Calu3 (cell line): Measurements from ENCODE around the gene SMARCD1. TPM values are rescaled to one million over a fixed set of nuclear protein-coding genes. Genes with fewer than 3 reads are reported as not detected.

Source experiments
- BruUV-seq: library from RNA; stranded (reverse); fragments of 400-500 nt; replicated peaks from 2 replicates; lab custom pipeline; 2021; lab: Mats Ljungman, UMichigan
- CTCF ChIA-PET: fragments of 300-600 bp; sonication (Branson Sonifier 250); formaldehyde crosslinking; loops from one replicate; lab custom pipeline; 2022; ENCODE audit warnings: antibody characterized with exemption; lab: Charles Lee
- DNase-seq: peaks from one replicate; pipeline ENCODE4 v3.0.0; 2022
- H3K27ac Mint-ChIP-seq: one replicate; pipeline ENCODE4 v1.8.0; 2022; ENCODE audit warnings: mixed read lengths; ENCODE audit not compliant: unreplicated experiment
- H3K27me3 Mint-ChIP-seq: one replicate; pipeline ENCODE4 v1.8.0; 2022; ENCODE audit warnings: mixed read lengths; ENCODE audit not compliant: unreplicated experiment
- H3K36me3 Mint-ChIP-seq: one replicate; pipeline ENCODE4 v1.8.0; 2022; ENCODE audit warnings: mild to moderate bottlenecking, moderate library complexity, mixed read lengths; ENCODE audit not compliant: insufficient read depth, unreplicated experiment
- H3K4me1 Mint-ChIP-seq: one replicate; pipeline ENCODE4 v1.8.0; 2022; ENCODE audit warnings: mild to moderate bottlenecking, low read depth, mixed read lengths; ENCODE audit not compliant: unreplicated experiment
- H3K4me3 Mint-ChIP-seq: one replicate; pipeline ENCODE4 v1.8.0; 2022; ENCODE audit warnings: mild to moderate bottlenecking, low read depth, moderate library complexity, mixed read lengths; ENCODE audit not compliant: unreplicated experiment
- H3K9me3 Mint-ChIP-seq: one replicate; pipeline ENCODE4 v1.8.0; 2022; ENCODE audit warnings: low read depth, mixed read lengths; ENCODE audit not compliant: unreplicated experiment
- intact Hi-C: fragments of 100-400 bp; cut with micrococcal nuclease; formaldehyde crosslinking; loops from one replicate; pipeline ENCODE4 v1.10.0; 2022; ENCODE audit not compliant: unreplicated experiment
- total RNA-seq: library from RNA; stranded (reverse); gene quantifications from 2 replicates; pipeline ENCODE4 v1.2.3, GENCODE V29; 2022
- TF ChIP-seq, protein P1 (sequence below): fragments of 200-600 bp; IDR thresholded peaks from one replicate; pipeline ENCODE4 v1.8.0; 2022; ENCODE audit warnings: antibody characterized with exemption; ENCODE audit not compliant: unreplicated experiment

Gene SMARCD1
- total RNA-seq, 1 experiment from 2014 or later = 36.9 TPM

DNA sequence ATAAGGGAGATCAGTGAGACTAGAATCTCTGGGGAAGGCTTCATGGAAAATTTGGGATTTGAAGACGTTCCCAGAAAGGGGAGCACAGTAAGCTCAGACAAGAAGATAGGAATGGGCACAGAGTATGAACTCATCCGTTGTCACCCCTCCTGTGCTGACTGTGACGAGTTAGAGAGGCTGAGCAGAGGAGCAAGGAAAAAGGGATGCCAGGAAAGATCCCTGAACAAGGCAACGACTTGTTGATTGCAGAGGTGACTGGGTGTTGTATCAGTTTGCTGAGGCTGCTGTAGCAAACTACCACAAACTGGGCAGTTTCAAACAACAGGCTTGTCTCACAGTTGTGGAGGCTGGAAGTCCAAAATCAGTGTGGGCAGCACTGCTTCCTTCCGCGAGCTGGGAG lies 12.8 kb downstream of the SMARCD1 start:
- TF ChIP-seq, protein P1, sequence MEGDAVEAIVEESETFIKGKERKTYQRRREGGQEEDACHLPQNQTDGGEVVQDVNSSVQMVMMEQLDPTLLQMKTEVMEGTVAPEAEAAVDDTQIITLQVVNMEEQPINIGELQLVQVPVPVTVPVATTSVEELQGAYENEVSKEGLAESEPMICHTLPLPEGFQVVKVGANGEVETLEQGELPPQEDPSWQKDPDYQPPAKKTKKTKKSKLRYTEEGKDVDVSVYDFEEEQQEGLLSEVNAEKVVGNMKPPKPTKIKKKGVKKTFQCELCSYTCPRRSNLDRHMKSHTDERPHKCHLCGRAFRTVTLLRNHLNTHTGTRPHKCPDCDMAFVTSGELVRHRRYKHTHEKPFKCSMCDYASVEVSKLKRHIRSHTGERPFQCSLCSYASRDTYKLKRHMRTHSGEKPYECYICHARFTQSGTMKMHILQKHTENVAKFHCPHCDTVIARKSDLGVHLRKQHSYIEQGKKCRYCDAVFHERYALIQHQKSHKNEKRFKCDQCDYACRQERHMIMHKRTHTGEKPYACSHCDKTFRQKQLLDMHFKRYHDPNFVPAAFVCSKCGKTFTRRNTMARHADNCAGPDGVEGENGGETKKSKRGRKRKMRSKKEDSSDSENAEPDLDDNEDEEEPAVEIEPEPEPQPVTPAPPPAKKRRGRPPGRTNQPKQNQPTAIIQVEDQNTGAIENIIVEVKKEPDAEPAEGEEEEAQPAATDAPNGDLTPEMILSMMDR = no peak
- Mint-ChIP-seq H3K27me3 (no peaks in the 10 kb centered on the region), H3K4me3 (no peak overlapping the region), H3K36me3 (peaks cover 19% of the 10 kb centered on the region), H3K27ac (no peak overlapping the region), H3K4me1 (no peaks in the 10 kb centered on the region), H3K9me3 (no peaks in the 10 kb centered on the region)
- no peak for DNase-seq
- CTCF ChIA-PET = no interaction called here
- intact Hi-C loops = no loop called here
- no TSS peak for BruUV-seq

DNA sequence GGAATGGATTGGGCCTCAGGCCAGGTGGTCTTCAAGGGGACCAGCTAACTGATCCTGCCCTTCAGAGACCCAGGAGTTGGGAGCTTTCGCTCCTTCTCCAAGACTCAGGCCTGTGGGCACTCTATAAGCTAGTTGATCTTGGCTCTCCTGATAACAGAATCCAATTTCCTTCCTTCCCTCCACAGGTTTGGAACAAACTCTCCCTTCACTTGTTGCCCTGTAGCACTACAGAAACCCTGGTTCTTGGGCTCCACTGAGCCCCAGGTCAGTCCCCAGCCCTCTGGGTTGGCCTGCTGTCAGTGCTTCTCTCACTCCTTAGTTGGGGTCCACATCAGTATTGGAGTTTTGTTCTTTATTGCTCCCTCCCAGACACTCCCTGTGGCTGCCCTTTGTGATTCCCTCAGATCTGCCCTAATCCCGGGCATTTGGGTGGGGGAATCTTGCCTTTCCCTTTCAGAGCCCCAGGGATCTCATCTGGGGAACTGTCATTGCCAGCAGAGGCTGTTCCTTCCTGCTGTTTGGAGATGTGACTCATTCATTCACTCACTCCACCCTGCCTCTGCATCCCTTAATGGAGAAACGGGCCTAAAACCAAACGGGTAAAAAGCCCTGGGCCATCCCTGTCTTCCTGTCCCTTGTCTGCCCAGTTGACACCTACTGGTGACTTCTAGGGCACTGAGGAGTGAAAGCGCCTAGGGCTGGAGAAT lies 14.3 kb downstream of the SMARCD1 start:
- DNase-seq = no peak
- H3K36me3 Mint-ChIP-seq = peaks cover 19% of the 10 kb centered on the region

DNA sequence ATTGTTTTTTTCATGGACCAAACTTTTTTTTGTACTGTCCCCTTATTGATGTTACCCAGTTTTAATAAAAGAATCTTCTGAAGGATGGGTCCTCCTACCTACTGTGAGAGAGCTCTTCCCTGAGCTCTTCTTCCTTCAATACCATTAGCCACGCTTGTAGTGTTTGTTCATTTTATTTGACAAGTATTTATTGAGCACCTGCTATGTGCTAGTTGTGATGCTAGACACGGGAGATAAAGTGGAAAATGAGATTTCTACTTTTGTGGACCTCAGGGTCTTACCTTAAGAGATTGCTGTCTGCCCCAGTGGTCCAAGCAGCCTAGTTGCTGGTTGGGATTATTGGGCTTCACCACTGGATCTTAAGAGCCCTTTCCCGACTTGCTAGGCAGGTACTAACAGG lies 15.4 kb downstream of the SMARCD1 start:
- no TSS peak for BruUV-seq
- peaks cover 11% of the 10 kb centered on the region for H3K4me1 Mint-ChIP-seq
- H3K36me3 Mint-ChIP-seq = peaks cover 15% of the 10 kb centered on the region
- intact Hi-C loops = no loop called here
- DNase-seq = no peak
- no peak overlapping the region for H3K27ac Mint-ChIP-seq
- H3K4me3 Mint-ChIP-seq = no peak overlapping the region
- CTCF ChIA-PET = no interaction called here
- peaks cover 17% of the 10 kb centered on the region for H3K27me3 Mint-ChIP-seq
- H3K9me3 Mint-ChIP-seq = no peaks in the 10 kb centered on the region
- TF ChIP-seq, protein P1 = no peak

More for the DNA sequence above, 14.3 kb downstream of the SMARCD1 start:
- no peak overlapping the region for H3K27ac Mint-ChIP-seq
- no peak overlapping the region for H3K4me3 Mint-ChIP-seq
- no TSS peak for BruUV-seq
- intact Hi-C loops = no loop called here
- peaks cover 11% of the 10 kb centered on the region for H3K4me1 Mint-ChIP-seq
- H3K27me3 Mint-ChIP-seq = peaks cover 6% of the 10 kb centered on the region
- TF ChIP-seq, protein P1 = no peak
- CTCF ChIA-PET = no interaction called here
- no peaks in the 10 kb centered on the region for H3K9me3 Mint-ChIP-seq

DNA sequence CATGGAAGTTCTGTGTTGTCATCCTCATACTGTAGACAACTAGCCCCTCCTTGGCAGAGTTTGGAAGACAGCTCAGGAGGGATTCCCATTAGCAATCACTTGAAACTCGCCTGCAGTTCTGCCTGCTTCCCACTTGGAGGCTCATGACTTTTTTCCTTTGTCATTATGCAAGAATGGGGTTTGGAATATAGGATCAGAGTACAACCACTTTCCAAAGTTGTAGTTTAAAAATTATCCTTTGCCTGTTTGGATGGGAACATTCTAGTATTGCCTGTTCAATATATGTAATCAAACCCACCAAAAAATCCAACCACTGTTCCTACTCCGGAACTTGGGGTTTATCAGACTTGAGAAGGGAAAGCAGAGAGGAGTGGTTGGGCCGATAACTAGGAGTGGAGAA lies 16.5 kb downstream of the SMARCD1 start:
- Mint-ChIP-seq H3K9me3 (no peaks in the 10 kb centered on the region), H3K4me1 (peaks cover 11% of the 10 kb centered on the region), H3K27ac (no peak overlapping the region), H3K4me3 (no peak overlapping the region), H3K27me3 (peaks cover 24% of the 10 kb centered on the region), H3K36me3 (peaks cover 9% of the 10 kb centered on the region)
- intact Hi-C loops = no loop called here
- TF ChIP-seq, protein P1 = no peak
- no TSS peak for BruUV-seq
- CTCF ChIA-PET = interaction anchor here (1.1 to 1.5 kb wide), 2 partner anchors 9 to 10 kb away, joined by 4 to 5 read pairs; partner anchors contain the start of gene COX14
- no peak for DNase-seq
